H1 (cell line): ENCODE data around the gene BRIP1.

Experiments
- BACH1 ChIP-seq: IDR thresholded peaks from 2 replicates; pipeline ENCODE4 v1.6.1; 2012; ENCODE audit warnings: low read length, improper control_type of control experiment
- CTBP2 ChIP-seq: IDR thresholded peaks from 2 replicates; pipeline ENCODE4 v1.7.0; 2011; ENCODE audit warnings: borderline replicate concordance, mild to moderate bottlenecking, moderate library complexity, mixed read lengths, low read length; ENCODE audit not compliant: insufficient read depth, insufficient read length
- CTCF ChIP-seq, 3 experiments: IDR thresholded peaks; 1 replicate in 2 of 3; 2 replicates in 1 of 3; pipeline versions ENCODE4 v1.5.1 to v1.6.1; 2011; ENCODE audit warnings: low read length in 3 of 3, mild to moderate bottlenecking in 3 of 3, inconsistent platforms in 2 of 3, low read depth in 1 of 3, moderate library complexity in 1 of 3; ENCODE audit not compliant: insufficient read depth in 1 of 3; ENCODE audit errors: control extremely low read depth in 1 of 3
- EGR1 ChIP-seq: IDR thresholded peaks from 2 replicates; pipeline ENCODE4 v1.6.1; 2011; ENCODE audit warnings: low read depth, low read length, borderline replicate concordance
- EZH2 ChIP-seq: fragments of 200-600 bp; sonication (generic); IDR thresholded peaks from 2 replicates; pipeline ENCODE4 v1.7.1; 2012; ENCODE audit warnings: low read depth, mild to moderate bottlenecking, moderate library complexity, low read length, inconsistent platforms; ENCODE audit not compliant: severe bottlenecking
- GTF2F1 ChIP-seq: IDR thresholded peaks from 2 replicates; pipeline ENCODE4 v1.6.1; 2012; ENCODE audit warnings: low read depth, low read length, improper control_type of control experiment, borderline replicate concordance
- POLR2A ChIP-seq, 2 experiments: IDR thresholded peaks; 1 replicate in 1 of 2; 2 replicates in 1 of 2; pipeline ENCODE4 v1.6.1; 2011; ENCODE audit warnings: low read depth in 2 of 2, low read length in 2 of 2, mild to moderate bottlenecking in 2 of 2; ENCODE audit errors: control extremely low read depth in 1 of 2
- RAD21 ChIP-seq, 2 experiments: IDR thresholded peaks in 1 of 2; conservative IDR thresholded peaks in 1 of 2; 2 replicates each; pipeline ENCODE4 v1.6.1; 2011; ENCODE audit warnings: low read depth in 2 of 2, low read length in 2 of 2, improper control_type of control experiment in 1 of 2, inconsistent platforms in 1 of 2, mild to moderate bottlenecking in 1 of 2, moderate library complexity in 1 of 2
- SIN3A ChIP-seq, 2 experiments: IDR thresholded peaks in 1 of 2; conservative IDR thresholded peaks in 1 of 2; 2 replicates each; pipeline ENCODE4 v1.6.1; 2011 to 2012; ENCODE audit warnings: low read length in 2 of 2, improper control_type of control experiment in 1 of 2, low read depth in 1 of 2, mild to moderate bottlenecking in 1 of 2
- SP1 ChIP-seq: IDR thresholded peaks from 2 replicates; pipeline ENCODE4 v1.6.1; 2011; ENCODE audit warnings: low read depth, low read length
- SP2 ChIP-seq: IDR thresholded peaks from 2 replicates; pipeline ENCODE4 v1.6.1; 2012; ENCODE audit warnings: mild to moderate bottlenecking, low read length, inconsistent platforms
- TAF1 ChIP-seq: IDR thresholded peaks from 2 replicates; pipeline ENCODE4 v1.6.1; 2011; ENCODE audit warnings: mild to moderate bottlenecking, low read depth, low read length
- TCF12 ChIP-seq: IDR thresholded peaks from 2 replicates; pipeline ENCODE4 v1.6.1; 2011; ENCODE audit warnings: low read depth, mild to moderate bottlenecking, low read length
- TEAD4 ChIP-seq: IDR thresholded peaks from 2 replicates; pipeline ENCODE4 v1.6.1; 2012; ENCODE audit warnings: low read depth, low read length, inconsistent platforms, mixed read lengths

GRCh38 chr17:61660746-61661485 lies 202.4 kb downstream of the BRIP1 start:
- TF ChIP-seq POLR2A (IDR thresholded peaks at IDR 0.05; ENCODE audit: control extremely low read depth in 1 of 2, low read depth in 2 of 2, low read length in 2 of 2) (no peak), SP1 (no peak), BACH1 (no peak), SIN3A (conservative IDR thresholded peaks at IDR 0.05 in 1 of 2, IDR thresholded peaks at IDR 0.05 in 1 of 2; ENCODE audit: low read depth in 1 of 2, low read length in 2 of 2) (no peak), EGR1 (no peak), EZH2 (no peak), TEAD4 (no peak), CTCF (IDR thresholded peaks at IDR 0.05; ENCODE audit: control extremely low read depth in 1 of 3, insufficient read depth in 1 of 3, low read depth in 1 of 3, low read length in 3 of 3) (no peak), SP2 (no peak), TAF1 (no peak), TCF12 (no peak), CTBP2 (no peak), RAD21 (IDR thresholded peaks at IDR 0.05 in 1 of 2, conservative IDR thresholded peaks at IDR 0.05 in 1 of 2; ENCODE audit: low read depth in 2 of 2, low read length in 2 of 2) (no peak), GTF2F1 (no peak)
